Measurements from ENCODE around the gene L3MBTL2. TPM values are rescaled to one million over a fixed set of nuclear protein-coding genes. Genes with fewer than 3 reads are reported as not detected.

L3MBTL2 gene
- total RNA-seq, 4 donors from 2014 or later, result 15.0 to 41.3 (median 20.1) TPM

GRCh38 chr22:41181349-41182241 is 23.5 kb upstream of the L3MBTL2 start:
- peak overlapping the region in 1 of 4 donors; percentile 34 for H3K27ac ChIP-seq
- peak overlapping the region in 1 of 4 donors; percentile 3 for H3K4me3 ChIP-seq
- peak in 1 of 6 experiments; percentile 5 for TF ChIP-seq CTCF (IDR thresholded peaks at IDR 0.05)
- peak in 1 of 2 donors; percentile 27 for TF ChIP-seq POLR2A (IDR thresholded peaks at IDR 0.05)
- peak in 2 of 3 donors; percentile 52 to 66 for DNase-seq
- no peaks in the 10 kb centered on the region for H3K27me3 ChIP-seq
- H3K9me3 ChIP-seq, result no peaks in the 10 kb centered on the region
- peaks cover 0 to 31% (median 0%) of the 10 kb centered on the region in 3 donors for H3K36me3 ChIP-seq
- no peaks in the 10 kb centered on the region for H3K4me1 ChIP-seq

GRCh38 chr22:41184679-41185078 is 20.4 kb upstream of the L3MBTL2 start:
- Histone ChIP-seq H3K36me3 (peaks cover 0 to 6% (median 0%) of the 10 kb centered on the region in 3 donors), H3K4me1 (no peaks in the 10 kb centered on the region), H3K9me3 (no peaks in the 10 kb centered on the region), H3K4me3 (no peak overlapping the region), H3K27me3 (no peaks in the 10 kb centered on the region), H3K27ac (no peak overlapping the region)
- TF ChIP-seq POLR2A (IDR thresholded peaks at IDR 0.05) (no peak), CTCF (IDR thresholded peaks at IDR 0.05) (no peak)
- no peak for DNase-seq

- H3K4me3 ChIP-seq, result no peak overlapping the region
- DNase-seq, result no peak
- no peaks in the 10 kb centered on the region for H3K9me3 ChIP-seq
- no peaks in the 10 kb centered on the region for H3K4me1 ChIP-seq
- no peaks in the 10 kb centered on the region for H3K27me3 ChIP-seq
- TF ChIP-seq CTCF (IDR thresholded peaks at IDR 0.05) (no peak), POLR2A (IDR thresholded peaks at IDR 0.05) (no peak)
- no peak overlapping the region for H3K27ac ChIP-seq
- H3K36me3 ChIP-seq, result no peaks in the 10 kb centered on the region
Observed at GRCh38 chr22:41191467-41191866, 13.6 kb upstream of the L3MBTL2 start.

GRCh38 chr22:41193829-41194228 is 11.3 kb upstream of the L3MBTL2 start:
- Histone ChIP-seq H3K9me3 (no peaks in the 10 kb centered on the region), H3K4me3 (no peak overlapping the region), H3K36me3 (no peaks in the 10 kb centered on the region), H3K27ac (no peak overlapping the region), H3K4me1 (peaks cover 0 to 11% (median 1%) of the 10 kb centered on the region in 4 donors), H3K27me3 (no peaks in the 10 kb centered on the region)
- DNase-seq, result no peak
- no peak for TF ChIP-seq POLR2A (IDR thresholded peaks at IDR 0.05)
- TF ChIP-seq CTCF (IDR thresholded peaks at IDR 0.05), result no peak

GRCh38 chr22:41197038-41197972 is 7.8 kb upstream of the L3MBTL2 start:
- peak overlapping the region; percentile 64 to 84 (median 72) for H3K4me3 ChIP-seq
- no peaks in the 10 kb centered on the region for H3K9me3 ChIP-seq
- peak; percentile 80 to 93 (median 92) for DNase-seq
- no peaks in the 10 kb centered on the region for H3K36me3 ChIP-seq
- TF ChIP-seq POLR2A (IDR thresholded peaks at IDR 0.05) (no peak), CTCF (IDR thresholded peaks at IDR 0.05) (peak in 2 of 6 experiments; percentile 16 to 32)
- H3K27me3 ChIP-seq, result no peaks in the 10 kb centered on the region
- peak overlapping the region in 3 of 4 donors; percentile 9 to 64 (median 31) for H3K27ac ChIP-seq
- peaks cover 0 to 14% (median 1%) of the 10 kb centered on the region in 4 donors for H3K4me1 ChIP-seq
